ENCODE results near the gene DENND6B. TPM values are rescaled to one million over a fixed set of nuclear protein-coding genes. Genes with fewer than 3 reads are reported as not detected.

DENND6B gene
- total RNA-seq, 1 donor from 2014 or later = 1.4 TPM

GRCh38 chr22:50293441-50294318 lies 33.1 kb downstream of the DENND6B start:
- TF ChIP-seq CTCF (IDR thresholded peaks at IDR 0.05) = no peak
- intact Hi-C loops (cut with DNase I) = loop anchor here (1.0 kb wide), 2 partner anchors 12 to 34 kb away; partner anchors contain the start of gene DENND6B
- Histone ChIP-seq H3K4me3 (peak overlapping the region; percentile 45 to 57), H3K36me3 (peaks cover 17 to 28% of the 10 kb centered on the region in 2 donors), H3K9me3 (no peaks in the 10 kb centered on the region), H3K27ac (peak overlapping the region; percentile 77 to 97), H3K27me3 (no peaks in the 10 kb centered on the region), H3K4me1 (peaks cover 9 to 38% of the 10 kb centered on the region in 2 donors)
- no peak for DNase-seq (ENCODE audit: low spot score in 2 of 2)

- no peak for TF ChIP-seq CTCF (IDR thresholded peaks at IDR 0.05)
- H3K27ac ChIP-seq = peak overlapping the region; percentile 77 to 97
- peak overlapping the region; percentile 45 to 57 for H3K4me3 ChIP-seq
- peaks cover 9 to 34% of the 10 kb centered on the region in 2 donors for H3K4me1 ChIP-seq
- intact Hi-C loops (cut with DNase I) = loop anchor here (1.0 kb wide), 2 partner anchors 12 to 34 kb away; partner anchors contain the start of gene DENND6B
- H3K27me3 ChIP-seq = no peaks in the 10 kb centered on the region
- DNase-seq (ENCODE audit: low spot score in 2 of 2) = peak in 1 of 2 donors; percentile 88
- no peaks in the 10 kb centered on the region for H3K9me3 ChIP-seq
- H3K36me3 ChIP-seq = peaks cover 25 to 36% of the 10 kb centered on the region in 2 donors
Observed at GRCh38 chr22:50292643-50293440, 34.0 kb downstream of the DENND6B start.

GRCh38 chr22:50289942-50290630 lies 36.7 kb downstream of the DENND6B start:
- no peak for DNase-seq (ENCODE audit: low spot score in 2 of 2)
- intact Hi-C loops (cut with DNase I) = no loop called here
- no peaks in the 10 kb centered on the region for H3K27me3 ChIP-seq
- no peak overlapping the region for H3K27ac ChIP-seq
- peaks cover 9 to 27% of the 10 kb centered on the region in 2 donors for H3K4me1 ChIP-seq
- H3K36me3 ChIP-seq = peaks cover 48 to 60% of the 10 kb centered on the region in 2 donors
- no peak for TF ChIP-seq CTCF (IDR thresholded peaks at IDR 0.05)
- no peak overlapping the region for H3K4me3 ChIP-seq
- H3K9me3 ChIP-seq = no peaks in the 10 kb centered on the region

GRCh38 chr22:50289151-50289941 lies 37.5 kb downstream of the DENND6B start:
- TF ChIP-seq CTCF (IDR thresholded peaks at IDR 0.05) = no peak
- Histone ChIP-seq H3K36me3 (peaks cover 55 to 67% of the 10 kb centered on the region in 2 donors), H3K4me3 (no peak overlapping the region), H3K27me3 (no peaks in the 10 kb centered on the region), H3K27ac (no peak overlapping the region), H3K9me3 (no peaks in the 10 kb centered on the region), H3K4me1 (peaks cover 9 to 21% of the 10 kb centered on the region in 2 donors)
- no peak for DNase-seq (ENCODE audit: low spot score in 2 of 2)
- intact Hi-C loops (cut with DNase I) = no loop called here

Measured in ascending aorta (tissue), 2 donors.